Kidney glomerular epithelial cell (primary cell): ENCODE data around the gene OPTN.
A peak's percentile ranks its signal among the peaks of the same experiment; 100 is the strongest.
"Not testable (repeated sequence)": the region's sequence is repeated elsewhere in the genome, so short reads cannot be mapped to it uniquely, and the experiment has no call there.

Source experiments
- DNase-seq: peaks from one replicate; lab custom pipeline; 2025; lab: John Stamatoyannopoulos, UW

The OPTN gene

DNA sequence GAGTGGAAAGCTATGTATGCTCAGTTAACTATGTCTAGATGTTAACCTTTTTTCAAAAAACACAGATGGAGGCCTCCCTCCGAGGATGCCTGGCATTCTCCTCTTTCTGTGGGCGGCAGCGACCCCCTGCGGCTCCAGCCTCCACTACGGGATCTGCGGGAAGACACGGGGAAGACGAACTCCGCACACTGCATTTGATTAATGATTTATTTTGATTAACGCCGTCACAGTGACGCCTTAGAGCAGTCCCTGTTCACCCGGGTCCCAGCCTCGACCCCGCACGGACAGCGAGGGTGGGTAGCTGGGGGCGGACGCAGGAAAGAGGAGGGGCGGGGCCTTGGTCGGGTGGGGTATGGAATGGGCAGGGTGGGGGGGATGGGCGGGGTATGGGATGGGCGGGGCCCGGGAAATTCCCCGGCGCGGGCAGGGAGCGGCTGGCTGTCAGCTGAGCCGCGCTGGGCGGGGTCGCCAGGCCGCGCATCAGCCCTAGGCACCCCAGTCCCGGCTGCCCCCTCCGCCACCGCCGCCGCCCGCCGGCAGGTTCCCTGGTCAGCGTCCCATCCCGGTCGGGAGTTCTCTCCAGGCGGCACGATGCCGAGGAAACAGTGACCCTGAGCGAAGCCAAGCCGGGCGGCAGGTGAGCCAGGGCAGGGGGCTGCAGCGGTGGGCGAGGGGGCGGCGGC is at the start of gene OPTN:
Gene OPTN (plus strand): TSS at position 498 of the 683 bp plus-strand sequence. CDS start 8,960 bp downstream, outside the sequence.
- DNase-seq, result peak; percentile 94

DNA sequence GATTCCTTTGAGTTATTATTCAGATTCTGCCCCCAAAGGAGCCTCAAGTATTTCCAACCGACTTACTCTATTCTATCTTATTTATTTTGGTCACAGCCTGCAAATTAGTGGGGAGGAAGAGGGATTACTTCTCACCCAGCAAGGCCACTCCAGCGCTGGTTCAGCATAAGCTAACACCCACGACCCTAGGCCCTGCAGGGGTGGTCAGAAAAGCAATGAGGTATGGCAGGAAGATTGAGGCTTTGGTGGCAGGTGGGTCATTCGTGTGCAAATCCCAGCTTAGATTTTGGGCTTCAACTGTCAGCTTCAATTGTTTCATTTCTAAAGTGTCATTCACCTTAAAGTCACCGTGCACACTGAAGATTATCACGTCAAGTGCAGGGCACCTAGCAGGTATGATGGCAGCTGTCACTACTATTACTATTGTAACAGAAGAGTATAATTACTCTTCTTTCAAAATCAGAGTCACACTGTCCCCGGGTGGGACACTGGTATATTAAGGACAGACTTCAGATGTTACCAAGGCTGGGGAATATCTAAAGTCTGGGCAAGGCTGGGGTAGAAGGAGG is 48.8 kb upstream of the OPTN start:
- DNase-seq, result no peak

DNA sequence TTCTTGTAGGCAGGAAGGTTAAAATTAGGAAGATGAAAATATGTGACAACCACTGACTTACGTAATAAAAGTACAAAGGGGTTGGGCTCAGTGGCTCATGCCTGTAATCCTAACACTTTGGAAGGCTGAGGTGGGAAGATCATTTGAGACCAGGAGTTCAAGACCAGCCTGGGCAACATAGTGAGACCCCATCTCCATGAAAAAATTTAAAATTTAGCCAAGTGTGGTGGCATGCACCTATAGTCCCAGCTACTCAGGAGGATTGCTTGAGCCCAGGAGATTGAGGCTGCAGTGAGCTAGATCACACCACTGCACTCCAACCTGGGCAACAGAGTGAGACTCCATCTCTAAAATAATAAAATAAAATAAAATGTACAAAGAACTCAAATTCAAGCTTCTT is 46.8 kb upstream of the OPTN start:
- DNase-seq, result not testable (repeated sequence)

DNA sequence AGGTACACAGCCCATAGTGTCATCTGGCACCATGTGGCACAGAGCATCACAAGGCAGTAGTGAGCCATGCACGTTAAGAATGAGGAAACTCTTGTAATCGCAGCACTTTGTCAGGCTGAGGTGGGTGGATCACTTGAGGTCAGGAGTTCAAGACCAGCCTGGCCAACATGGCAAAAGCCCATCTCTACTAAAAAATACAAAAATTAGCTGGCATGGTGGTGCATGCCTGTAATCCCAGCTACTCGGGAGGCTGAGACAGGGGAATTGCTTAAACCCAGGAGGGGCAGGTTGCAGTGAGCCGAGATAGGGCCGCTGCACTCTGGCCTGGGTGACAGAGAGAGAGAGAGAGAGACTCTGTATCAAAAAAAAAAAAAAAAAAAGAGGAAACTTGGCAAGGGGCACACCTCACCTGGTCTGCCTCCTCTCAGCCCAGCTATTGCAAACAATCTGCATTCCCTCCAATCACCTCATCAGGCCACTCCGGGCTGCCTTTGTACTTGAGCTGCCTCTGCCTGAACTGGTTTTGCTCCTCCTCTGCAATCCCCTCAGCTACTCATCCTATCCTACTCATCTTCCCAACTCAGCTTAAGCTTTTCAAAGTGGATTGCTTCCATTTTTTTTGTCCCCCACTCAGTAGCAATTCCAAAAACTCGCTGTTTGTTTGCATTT is 46.0 kb upstream of the OPTN start:
- DNase-seq, result no peak

DNA sequence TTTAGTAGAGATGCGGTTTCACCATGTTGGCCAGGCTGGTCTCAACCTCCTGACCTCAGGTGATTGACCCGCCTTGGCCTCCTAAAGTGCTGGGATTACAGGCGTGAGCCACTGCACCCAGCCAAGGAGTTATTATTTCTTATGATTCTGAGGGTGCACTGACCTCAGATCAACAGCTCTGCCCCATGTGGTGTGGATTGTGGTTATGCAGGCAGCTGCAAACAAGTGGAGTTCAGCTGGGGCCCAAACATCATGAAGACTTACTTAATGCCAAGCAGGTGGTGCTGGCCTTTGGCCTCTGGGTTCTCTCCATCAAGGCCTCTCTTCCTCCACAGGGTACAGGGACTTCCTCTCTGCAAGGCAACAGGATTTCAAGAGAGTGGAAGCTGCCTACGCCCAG is 45.1 kb upstream of the OPTN start:
- no peak for DNase-seq

DNA sequence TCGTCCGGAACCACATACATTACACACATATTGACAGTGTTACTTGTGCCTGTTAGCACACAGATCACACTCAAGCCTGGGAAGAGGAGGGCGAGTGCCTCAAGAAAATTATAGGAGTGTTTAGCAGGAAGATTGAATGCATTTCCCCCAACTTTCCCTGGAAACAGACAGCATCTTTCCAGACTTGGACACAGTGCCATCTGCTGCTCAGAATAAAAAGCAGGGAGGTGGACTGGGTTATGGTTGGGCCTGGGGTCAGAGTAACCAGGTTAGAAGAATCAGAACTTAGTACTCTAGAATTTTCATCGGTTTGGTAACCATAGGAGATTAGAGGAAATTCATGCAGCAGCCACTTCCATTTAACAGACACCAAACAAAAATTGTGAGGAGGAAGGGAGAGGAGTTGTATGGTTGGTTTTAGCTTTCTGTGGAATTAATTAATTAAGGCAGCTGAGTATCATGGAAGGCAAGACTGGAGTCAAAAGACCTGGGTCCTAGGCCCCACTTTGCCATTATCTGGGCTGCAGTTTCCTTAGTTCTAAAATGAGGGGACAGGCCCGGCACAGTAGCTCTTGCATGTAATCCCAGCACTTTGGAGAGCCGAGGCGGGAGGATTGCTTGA is 43.4 kb upstream of the OPTN start:
- DNase-seq, result no peak

DNA sequence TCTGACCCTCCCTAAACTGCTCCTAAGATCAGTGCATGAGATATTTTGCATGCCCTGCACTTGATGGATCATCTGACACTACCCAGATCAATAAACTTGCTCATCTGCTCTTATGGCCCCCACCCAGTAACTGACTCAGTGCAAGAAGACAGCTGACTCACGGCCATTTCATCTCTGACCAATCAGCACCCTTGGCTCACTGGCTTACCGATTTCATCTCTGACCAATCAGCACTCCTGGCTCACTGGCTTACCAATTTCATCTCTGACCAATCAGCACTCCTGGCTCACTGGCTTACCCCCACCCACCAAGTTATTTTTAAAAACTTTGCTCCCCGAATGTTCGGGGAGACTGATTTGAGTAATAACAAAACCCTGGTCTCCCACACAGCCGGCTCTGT is 37.2 kb upstream of the OPTN start:
- DNase-seq, result no peak

DNA sequence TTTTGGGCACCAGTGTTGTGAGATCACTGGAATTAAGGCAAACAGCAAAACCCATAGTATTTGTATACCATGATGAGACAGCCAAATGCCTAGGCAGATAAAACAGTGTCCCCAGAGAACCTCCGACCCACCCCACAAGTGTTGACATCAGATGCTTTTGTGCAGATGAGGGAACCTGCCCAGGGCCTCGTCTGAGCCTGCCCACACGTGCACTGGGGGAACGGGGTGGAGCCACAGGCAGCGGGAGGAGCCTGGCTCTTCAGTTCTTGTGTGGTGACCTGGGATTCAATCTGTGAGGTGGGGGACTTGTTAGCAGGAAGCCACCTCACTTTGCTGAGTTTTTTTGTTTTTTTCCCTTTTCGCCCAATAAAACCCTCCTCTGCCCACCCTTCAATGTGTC is 33.4 kb upstream of the OPTN start:
- DNase-seq, result no peak

DNA sequence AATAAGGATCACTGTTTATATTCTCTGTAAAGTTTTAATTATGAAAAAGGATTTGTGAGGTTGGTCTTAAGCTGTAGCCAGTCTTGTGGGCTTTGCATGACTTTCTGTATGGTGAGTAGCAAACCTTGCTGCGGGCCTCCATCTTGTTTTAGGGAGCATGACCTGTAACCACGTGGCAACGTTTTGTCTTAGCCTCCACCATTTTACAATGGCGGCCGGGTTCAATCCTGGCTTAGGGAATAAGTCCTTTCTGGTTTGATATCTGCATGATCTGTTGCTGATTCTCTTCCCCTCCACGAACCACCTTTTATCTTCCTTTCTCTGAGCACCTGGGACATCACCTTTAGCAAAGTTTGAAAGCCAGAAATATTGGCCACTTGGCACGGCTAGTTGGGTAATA is 32.5 kb upstream of the OPTN start:
- no peak for DNase-seq

DNA sequence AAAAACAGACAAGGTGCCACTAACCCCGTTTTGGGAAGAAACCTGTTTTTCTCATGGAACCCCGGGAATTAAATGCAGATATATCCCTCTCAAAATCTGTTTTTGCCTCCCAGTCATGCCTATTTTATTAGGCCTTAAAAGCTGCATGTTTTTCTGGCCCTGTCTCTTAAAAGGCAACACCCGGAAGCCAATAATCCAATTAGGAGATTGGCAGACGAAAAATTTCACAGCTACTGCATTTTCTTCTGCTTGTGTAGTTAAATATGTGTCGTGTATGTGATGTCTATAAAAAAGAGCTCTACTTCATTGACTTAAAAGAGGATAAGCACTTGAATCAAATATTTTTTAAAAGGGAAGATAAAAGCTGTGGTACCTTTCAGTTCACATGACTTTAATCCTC is 31.9 kb upstream of the OPTN start:
- no peak for DNase-seq

DNA sequence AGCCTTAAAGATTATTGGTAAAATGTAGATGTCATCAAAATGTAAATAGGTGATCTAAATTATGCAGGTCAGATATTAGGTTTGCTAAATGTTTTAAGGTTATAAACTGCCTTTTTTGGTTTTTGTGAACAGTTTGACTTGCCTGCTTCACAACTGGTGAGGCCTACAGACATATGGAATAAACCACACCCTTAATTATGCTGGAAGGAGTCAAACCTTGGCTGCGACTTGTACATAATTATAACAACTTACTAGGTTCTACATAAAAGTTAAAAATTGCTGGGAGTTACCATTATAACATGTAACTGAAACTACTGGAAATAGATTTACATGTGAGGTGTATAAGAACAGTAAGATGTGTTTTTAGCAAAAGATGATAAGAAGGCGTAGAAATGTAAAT is 31.5 kb upstream of the OPTN start:
- DNase-seq, result no peak

DNA sequence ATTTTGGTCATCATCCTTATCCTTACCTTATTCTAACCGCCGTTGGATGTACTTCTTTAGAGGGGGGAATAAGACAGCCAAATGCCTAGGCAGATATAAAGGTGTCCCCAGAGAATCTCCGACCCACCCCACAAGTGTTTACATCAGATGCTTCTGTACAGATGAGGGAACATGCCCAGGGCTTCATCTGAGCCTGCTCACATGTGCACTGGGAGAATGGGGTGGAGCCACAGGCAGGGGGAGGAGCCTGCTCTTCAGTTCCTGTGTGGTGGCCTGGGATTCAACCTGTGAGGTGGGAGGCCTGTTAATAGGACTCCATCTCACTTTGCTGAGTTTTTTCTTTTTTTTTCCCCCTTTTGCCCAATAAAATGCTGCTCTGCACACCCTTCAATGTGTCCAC is 27.6 kb upstream of the OPTN start:
- DNase-seq, result no peak

DNA sequence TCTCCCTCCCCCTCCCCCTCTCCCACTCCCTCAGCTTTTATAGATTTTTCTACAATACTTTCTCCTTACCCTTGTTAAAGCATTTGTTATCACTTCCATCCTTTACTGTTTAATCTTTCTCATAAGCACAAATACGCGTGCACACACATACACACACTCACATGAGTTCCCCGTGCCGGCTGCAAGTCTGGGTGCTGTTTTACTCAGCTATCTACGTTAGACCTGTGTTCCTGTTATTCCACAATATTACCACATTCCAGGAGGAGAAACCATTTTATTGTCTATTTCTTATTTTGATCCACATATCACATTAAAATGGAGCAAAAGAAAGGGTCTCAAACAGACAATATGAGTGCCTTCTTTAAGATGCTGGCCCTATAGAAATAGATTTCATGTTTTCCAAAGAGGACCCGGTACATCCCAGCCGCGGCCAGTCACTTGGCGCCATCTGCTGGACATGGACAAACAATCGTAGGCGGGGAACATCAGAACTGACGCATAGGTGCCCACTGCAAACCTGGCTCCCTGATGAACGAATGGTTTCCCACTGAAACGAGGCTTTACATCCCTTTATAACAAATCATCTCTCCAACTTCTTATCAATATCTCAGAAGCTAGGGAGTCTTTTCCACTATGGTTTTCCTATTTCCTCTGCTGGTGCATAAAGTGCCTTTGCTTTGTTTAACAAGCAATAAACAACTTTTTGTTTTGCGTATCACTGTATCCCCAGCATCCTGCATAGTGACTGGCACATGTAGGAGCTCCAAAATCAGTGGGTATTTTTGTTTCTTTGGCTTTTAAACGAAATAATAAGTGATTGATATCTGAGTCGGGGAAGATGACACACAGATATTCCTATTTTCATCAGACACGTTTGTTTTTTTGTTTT is 25.2 kb upstream of the OPTN start:
- DNase-seq, result peak; percentile 61

DNA sequence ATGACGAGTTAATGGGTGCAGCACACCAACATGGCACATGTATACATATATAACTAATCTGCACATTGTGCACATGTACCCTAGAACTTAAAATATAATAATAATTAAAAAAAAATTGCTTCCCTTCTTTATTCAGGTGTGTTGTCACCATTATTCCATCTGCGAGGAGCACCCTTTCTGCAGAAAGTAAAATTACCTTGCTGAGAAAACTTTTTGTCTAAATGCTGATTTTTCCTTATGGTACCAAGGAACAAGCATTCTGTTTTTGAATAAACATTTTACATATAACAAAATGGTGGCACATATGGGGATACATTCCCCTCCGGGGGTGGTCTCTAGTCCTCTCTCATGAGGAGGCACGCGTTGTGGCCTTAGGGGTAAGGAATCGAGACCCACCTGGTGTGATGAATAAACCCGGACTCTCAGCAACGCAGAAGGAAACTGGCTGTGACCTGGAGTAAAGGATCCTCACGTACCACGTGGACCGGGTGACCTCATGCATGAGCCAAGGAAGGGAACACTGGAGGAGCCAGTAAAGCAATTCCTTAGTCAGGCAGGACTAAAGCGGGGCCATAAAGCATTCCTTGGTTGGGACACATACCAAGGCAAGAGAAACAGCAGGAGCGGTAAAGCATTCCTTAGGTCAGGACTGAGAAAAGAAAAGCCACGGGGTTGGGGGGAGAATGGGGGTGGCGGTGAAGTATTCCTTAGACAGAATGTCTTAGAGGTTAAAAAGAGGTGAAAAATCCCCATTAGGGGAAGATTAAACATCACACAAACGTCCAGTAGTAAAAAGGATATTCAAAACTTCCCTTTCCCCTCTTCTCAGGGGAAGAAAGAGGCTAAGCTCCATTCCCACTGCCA is 20.8 kb upstream of the OPTN start:
- no peak for DNase-seq

DNA sequence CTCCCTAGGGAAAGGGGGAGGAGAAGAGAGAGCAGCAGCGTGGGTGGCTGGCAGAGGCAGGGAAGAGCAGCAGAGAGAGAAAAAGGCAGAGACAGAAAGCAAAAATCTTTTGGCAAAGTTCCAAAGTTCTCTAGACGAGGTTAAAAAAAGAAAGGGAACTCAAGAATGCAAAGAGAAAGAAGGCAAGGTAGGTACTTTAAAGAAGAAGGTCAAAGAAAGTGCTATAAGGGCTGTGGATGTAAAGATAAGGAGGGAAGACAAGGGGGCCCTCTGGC is 20.2 kb upstream of the OPTN start:
- no peak for DNase-seq

DNA sequence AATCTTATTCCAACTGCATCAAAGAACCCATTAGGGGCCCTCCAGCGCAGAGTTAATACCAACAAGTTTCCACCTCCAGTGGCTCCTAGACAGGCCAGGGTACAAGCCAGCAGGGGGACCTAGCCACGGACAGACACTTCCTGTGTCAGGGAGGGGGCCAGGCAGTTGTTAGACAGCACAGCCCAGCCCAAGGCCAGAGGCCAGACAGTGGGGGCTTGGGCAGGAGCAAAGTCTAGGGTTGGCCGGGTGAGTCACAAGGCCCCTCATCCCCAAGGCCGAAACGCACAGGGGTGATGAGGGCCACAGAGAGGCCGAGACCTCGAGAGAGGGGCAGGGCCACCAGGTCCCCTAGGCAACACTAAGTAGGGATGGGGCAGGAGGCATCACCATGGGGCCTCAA is 19.3 kb upstream of the OPTN start:
- no peak for DNase-seq

DNA sequence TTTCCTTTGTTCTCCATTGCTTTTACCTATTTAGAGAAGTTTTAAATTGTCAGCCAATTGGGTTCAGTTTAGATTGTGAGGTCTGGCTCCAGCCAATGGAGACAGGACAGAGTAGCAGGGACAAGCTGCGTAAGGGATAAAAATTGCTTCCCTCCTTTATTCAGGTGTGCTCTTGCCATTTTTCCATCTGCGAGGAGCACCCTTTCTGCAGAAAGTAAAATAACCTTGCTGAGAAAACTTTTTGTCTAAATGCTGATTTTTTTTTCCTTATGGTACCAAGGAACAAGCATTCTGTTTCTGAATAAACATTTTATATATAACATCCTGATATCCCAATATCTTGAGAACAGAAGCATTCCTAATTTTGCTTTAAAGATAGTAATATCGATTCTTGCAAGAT is 16.3 kb upstream of the OPTN start:
- DNase-seq, result not testable (repeated sequence)

DNA sequence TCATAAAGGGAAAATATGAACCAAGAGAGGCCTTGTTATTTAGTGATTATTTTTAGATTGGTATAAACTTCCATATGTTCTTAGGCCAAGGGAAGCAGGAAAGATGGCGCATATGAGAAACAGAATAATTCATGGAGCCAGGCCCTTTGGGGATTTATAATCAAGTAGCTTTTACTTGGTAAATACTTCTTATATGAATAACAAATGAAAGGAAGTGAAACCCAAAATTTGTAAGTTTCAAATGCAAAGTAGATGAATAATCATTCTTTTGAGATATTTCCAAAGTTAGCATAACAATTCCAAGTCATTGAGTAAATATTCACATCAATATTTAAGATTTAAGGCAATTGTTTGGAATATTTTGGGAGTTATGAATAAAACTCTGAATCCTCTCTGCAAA is 13.9 kb upstream of the OPTN start:
- no peak for DNase-seq

DNA sequence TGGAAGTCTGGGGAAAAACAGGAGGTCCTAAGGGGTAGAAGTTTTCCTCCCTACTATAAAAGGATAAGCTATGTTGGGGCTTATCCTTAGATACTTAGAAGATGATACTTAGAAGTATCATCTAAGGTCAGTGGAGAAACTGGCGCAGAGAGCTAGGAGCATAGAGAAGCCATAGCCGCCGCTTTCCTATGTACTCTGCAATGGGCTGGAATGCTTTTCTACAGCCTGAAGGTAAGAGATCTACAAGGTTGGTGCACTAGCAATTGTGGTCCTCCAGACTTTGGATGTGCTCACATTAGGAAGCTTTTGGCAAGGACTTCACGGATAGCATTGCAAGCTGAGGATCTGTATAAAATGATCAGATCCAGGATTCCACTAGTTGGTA is 12.4 kb upstream of the OPTN start:
- no peak for DNase-seq

DNA sequence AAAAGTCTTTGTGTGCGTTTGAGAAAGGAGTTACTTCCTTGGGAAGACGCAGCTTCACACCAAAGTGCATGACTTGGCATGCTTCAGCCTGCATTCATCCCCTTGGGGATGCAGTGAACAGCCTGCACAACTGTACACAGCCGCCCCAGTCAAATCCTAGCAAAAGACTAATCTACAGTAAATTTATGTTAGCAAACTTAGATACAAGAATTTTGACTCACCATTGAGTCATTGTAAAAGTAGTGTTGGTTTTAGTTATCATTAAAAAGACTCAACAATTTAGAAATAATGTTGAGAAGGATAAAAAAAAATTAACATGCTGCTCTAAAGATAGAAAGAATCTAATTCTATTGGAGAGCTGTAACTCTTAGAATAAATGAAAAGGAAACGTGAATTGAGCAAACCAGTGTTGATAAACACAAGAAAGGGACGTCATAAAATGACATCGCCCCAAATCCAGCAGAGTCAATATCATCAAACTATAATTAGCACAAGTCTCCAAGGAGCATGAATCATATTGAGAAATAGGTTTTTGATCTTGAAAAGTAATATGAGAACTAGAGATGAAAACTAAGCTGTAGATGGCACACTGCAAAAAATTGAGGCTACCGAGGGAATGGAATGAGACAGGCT is 11.9 kb upstream of the OPTN start:
- no peak for DNase-seq

DNA sequence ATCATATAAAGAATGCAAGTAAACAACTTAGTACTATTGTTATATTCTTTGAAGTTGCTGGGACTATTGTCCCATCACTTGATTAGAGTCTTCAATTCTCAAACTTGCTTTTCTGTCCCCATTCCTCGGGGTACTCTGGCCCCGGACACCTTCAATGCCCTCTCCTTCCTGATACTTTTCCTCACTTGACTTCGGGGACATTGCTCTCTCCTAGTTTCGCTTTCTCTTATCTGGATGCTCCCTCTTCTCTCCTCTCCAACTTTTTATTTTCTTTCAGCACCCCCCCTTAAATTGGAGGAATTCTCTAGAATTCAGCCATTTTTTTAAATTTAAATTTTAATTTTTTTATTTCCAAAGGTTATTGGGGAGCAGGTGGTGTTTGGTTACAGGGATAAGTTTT is 10.6 kb upstream of the OPTN start:
- no peak for DNase-seq
